ENCODE data around the gene GPATCH2L.

The GPATCH2L gene

GRCh38 chr14:76203086-76204001 lies 51.6 kb downstream of the GPATCH2L start:
- DNase-seq = no peak

GRCh38 chr14:76204461-76205230 lies 52.9 kb downstream of the GPATCH2L start:
- no peak for DNase-seq

GRCh38 chr14:76205708-76206107 lies 54.0 kb downstream of the GPATCH2L start:
- DNase-seq = no peak

GRCh38 chr14:76208340-76208739 lies 56.6 kb downstream of the GPATCH2L start:
- DNase-seq = no peak

GRCh38 chr14:76212242-76212641 lies 60.5 kb downstream of the GPATCH2L start:
- DNase-seq = no peak

GRCh38 chr14:76217179-76217578 lies 65.5 kb downstream of the GPATCH2L start:
- DNase-seq = no peak

- DNase-seq = no peak
Measured at GRCh38 chr14:76218662-76219061, 66.9 kb downstream of the GPATCH2L start.

- DNase-seq = no peak
Measured at GRCh38 chr14:76219873-76220272, 68.2 kb downstream of the GPATCH2L start.

GRCh38 chr14:76227450-76228050 lies 75.8 kb downstream of the GPATCH2L start:
- DNase-seq = no peak

GRCh38 chr14:76228138-76228537 lies 76.4 kb downstream of the GPATCH2L start:
- no peak for DNase-seq

GRCh38 chr14:76232800-76233199 lies 81.1 kb downstream of the GPATCH2L start:
- no peak for DNase-seq

- DNase-seq = no peak
Measured at GRCh38 chr14:76235628-76236027, 83.9 kb downstream of the GPATCH2L start.

GRCh38 chr14:76236172-76237130 lies 84.7 kb downstream of the GPATCH2L start:
- no peak for DNase-seq

- no peak for DNase-seq
Measured at GRCh38 chr14:76237349-76237990, 85.7 kb downstream of the GPATCH2L start.

- DNase-seq = no peak
Measured at GRCh38 chr14:76245097-76245496, 93.4 kb downstream of the GPATCH2L start.

- DNase-seq = no peak
Measured at GRCh38 chr14:76250302-76250701, 98.6 kb downstream of the GPATCH2L start.

GRCh38 chr14:76252471-76252870 lies 100.7 kb downstream of the GPATCH2L start:
- no peak for DNase-seq

- no peak for DNase-seq
Measured at GRCh38 chr14:76253111-76253510, 101.4 kb downstream of the GPATCH2L start.

- DNase-seq = no peak
Measured at GRCh38 chr14:76256545-76256944, 104.8 kb downstream of the GPATCH2L start.

GRCh38 chr14:76257111-76257803 lies 105.5 kb downstream of the GPATCH2L start:
- no peak for DNase-seq

GRCh38 chr14:76257842-76258397 lies 106.2 kb downstream of the GPATCH2L start:
- no peak for DNase-seq
